ENCODE measurements around the gene C12orf57.
A peak's percentile ranks its signal among the peaks of the same experiment; 100 is the strongest.

The C12orf57 gene

DNA sequence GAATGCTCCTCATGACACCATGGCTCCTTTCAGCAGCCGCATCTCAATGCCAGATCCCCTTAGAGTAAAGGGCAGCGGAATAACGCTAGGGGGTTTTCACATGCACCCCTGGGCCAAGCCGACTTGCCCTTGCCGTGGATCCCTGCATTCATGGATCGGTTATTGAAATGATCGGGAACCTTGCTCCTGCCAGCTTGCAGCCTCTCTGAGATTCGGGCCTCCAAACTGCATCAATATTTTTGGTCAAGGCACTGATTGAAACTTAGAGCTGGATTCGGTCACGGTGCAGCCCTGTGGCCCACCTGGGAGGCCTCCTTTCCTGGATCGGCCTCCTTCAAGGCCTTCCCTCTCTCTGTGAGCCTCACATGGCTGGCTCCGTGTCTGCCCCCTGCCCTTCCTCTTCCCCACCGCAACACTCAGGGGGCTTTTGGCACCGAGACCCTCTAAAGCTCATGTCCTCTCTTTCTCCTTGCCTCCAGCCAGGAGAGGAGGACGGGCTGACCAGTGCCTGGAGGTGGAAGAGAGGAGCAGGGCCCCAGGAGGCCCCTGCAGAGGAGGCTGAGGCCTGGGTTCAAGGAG lies 9.1 kb downstream of the C12orf57 start:
- no peaks in the 10 kb centered on the region for H3K36me3 ChIP-seq (ENCODE audit: control insufficient read depth, insufficient read depth, low read length)
- no peak overlapping the region for H2AFZ ChIP-seq
- H3K27me3 ChIP-seq (ENCODE audit: control insufficient read depth, insufficient read depth, low read length): no peaks in the 10 kb centered on the region
- no peak overlapping the region for H3K4me3 ChIP-seq (ENCODE audit: low read depth, low read length)
- no peak overlapping the region for H3K4me2 ChIP-seq (ENCODE audit: low read length)
- H3K79me2 ChIP-seq: no peaks in the 10 kb centered on the region
- TF ChIP-seq, protein P1, sequence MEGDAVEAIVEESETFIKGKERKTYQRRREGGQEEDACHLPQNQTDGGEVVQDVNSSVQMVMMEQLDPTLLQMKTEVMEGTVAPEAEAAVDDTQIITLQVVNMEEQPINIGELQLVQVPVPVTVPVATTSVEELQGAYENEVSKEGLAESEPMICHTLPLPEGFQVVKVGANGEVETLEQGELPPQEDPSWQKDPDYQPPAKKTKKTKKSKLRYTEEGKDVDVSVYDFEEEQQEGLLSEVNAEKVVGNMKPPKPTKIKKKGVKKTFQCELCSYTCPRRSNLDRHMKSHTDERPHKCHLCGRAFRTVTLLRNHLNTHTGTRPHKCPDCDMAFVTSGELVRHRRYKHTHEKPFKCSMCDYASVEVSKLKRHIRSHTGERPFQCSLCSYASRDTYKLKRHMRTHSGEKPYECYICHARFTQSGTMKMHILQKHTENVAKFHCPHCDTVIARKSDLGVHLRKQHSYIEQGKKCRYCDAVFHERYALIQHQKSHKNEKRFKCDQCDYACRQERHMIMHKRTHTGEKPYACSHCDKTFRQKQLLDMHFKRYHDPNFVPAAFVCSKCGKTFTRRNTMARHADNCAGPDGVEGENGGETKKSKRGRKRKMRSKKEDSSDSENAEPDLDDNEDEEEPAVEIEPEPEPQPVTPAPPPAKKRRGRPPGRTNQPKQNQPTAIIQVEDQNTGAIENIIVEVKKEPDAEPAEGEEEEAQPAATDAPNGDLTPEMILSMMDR (IDR thresholded peaks at IDR 0.05): no peak
- no peak overlapping the region for H3K9ac ChIP-seq
- peaks cover 13% of the 10 kb centered on the region for H3K4me1 ChIP-seq
- H3K27ac ChIP-seq: peak overlapping the region; percentile 60
- no peaks in the 10 kb centered on the region for H3K9me3 ChIP-seq (ENCODE audit: control insufficient read depth, low read length)

DNA sequence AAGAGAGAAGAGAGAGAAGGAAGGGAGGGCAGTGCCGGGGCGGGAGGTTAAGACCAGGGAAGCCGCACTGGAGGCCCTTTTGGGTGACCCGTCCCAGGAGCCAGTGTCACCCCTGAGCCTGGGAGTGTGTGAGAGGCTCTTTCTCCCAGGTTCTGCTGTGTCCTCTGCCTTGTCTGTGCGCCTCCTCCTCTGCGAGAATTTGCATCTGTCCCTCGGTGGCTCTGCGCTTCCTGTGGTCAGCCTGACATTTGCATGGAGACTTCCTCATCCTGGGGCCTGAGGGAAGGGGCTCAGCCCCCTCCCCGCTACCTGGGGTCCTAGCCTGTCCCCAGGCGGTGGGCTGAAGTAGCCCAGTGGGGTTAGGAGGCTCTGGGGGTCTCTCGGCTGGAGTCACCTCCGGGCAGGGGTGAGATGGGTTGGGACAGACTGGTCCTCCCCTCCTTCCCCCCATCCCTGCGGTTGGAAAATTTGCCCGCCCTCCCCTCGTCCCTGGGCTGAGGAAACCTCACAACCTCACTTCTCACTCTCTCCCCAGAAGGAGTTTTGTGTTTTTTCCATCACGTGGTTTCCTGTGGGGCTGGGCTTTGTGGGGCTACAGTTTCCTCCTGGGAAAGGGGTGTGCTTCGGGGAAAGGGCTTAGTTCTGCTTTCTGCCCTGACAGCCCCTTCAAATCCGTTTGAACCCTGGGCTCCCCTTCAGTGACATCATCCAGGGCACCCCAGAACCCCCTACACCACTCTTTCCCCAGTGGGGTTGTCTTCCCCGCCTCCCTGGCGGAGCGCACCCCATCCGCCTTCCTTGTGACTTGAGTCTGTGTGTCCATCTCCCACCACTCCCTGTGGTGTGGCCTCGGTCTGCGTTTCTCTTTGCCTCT lies 9.9 kb downstream of the C12orf57 start:
- TF ChIP-seq, protein P1 (IDR thresholded peaks at IDR 0.05): no peak
- H3K79me2 ChIP-seq: no peaks in the 10 kb centered on the region
- H3K4me1 ChIP-seq: peaks cover 13% of the 10 kb centered on the region
- no peak overlapping the region for H2AFZ ChIP-seq
- H3K9ac ChIP-seq: no peak overlapping the region
- H3K4me3 ChIP-seq (ENCODE audit: low read depth, low read length): no peak overlapping the region
- no peaks in the 10 kb centered on the region for H3K36me3 ChIP-seq (ENCODE audit: control insufficient read depth, insufficient read depth, low read length)
- H3K27ac ChIP-seq: peak overlapping the region; percentile 60
- H3K9me3 ChIP-seq (ENCODE audit: control insufficient read depth, low read length): no peaks in the 10 kb centered on the region
- H3K27me3 ChIP-seq (ENCODE audit: control insufficient read depth, insufficient read depth, low read length): no peaks in the 10 kb centered on the region
- no peak overlapping the region for H3K4me2 ChIP-seq (ENCODE audit: low read length)

DNA sequence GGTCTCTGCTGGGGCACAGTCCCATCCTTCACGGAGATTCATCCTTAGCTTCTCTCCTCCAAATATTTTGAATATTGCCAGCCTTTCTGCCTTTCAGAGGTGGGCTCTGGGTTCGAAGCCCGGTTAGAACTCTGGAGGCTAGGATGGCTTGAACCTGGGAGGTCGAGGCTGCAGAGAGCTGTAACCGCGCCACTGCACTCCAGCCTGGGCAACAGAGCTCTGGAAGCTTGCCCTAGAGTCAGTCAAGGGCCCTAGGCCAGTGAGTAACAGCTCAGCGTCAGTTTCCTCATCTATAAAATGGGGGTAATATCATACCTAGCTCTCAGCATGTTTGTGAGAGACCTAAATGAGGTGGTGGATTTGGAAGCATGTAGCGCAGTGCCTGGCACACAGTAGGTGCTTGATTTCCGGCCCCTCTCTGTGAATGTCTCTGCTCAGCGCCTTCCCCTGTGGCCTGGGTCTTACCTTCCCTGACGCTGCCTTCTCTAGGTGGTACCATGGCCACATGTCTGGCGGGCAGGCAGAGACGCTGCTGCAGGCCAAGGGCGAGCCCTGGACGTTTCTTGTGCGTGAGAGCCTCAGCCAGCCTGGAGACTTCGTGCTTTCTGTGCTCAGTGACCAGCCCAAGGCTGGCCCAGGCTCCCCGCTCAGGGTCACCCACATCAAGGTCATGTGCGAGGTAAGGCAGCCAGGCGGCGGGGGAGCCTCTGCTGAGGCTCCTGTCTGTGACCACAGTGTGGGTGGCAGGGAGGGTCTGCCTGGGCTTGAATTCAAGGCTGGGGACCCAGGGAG lies 10.7 kb downstream of the C12orf57 start:
- H3K27ac ChIP-seq: peak overlapping the region; percentile 49
- H3K9ac ChIP-seq: no peak overlapping the region
- TF ChIP-seq, protein P1 (IDR thresholded peaks at IDR 0.05): no peak
- H3K36me3 ChIP-seq (ENCODE audit: control insufficient read depth, insufficient read depth, low read length): no peaks in the 10 kb centered on the region
- no peaks in the 10 kb centered on the region for H3K27me3 ChIP-seq (ENCODE audit: control insufficient read depth, insufficient read depth, low read length)
- no peak overlapping the region for H2AFZ ChIP-seq
- no peak overlapping the region for H3K4me3 ChIP-seq (ENCODE audit: low read depth, low read length)
- no peak overlapping the region for H3K4me2 ChIP-seq (ENCODE audit: low read length)
- H3K9me3 ChIP-seq (ENCODE audit: control insufficient read depth, low read length): no peaks in the 10 kb centered on the region
- H3K4me1 ChIP-seq: peaks cover 13% of the 10 kb centered on the region
- no peaks in the 10 kb centered on the region for H3K79me2 ChIP-seq

DNA sequence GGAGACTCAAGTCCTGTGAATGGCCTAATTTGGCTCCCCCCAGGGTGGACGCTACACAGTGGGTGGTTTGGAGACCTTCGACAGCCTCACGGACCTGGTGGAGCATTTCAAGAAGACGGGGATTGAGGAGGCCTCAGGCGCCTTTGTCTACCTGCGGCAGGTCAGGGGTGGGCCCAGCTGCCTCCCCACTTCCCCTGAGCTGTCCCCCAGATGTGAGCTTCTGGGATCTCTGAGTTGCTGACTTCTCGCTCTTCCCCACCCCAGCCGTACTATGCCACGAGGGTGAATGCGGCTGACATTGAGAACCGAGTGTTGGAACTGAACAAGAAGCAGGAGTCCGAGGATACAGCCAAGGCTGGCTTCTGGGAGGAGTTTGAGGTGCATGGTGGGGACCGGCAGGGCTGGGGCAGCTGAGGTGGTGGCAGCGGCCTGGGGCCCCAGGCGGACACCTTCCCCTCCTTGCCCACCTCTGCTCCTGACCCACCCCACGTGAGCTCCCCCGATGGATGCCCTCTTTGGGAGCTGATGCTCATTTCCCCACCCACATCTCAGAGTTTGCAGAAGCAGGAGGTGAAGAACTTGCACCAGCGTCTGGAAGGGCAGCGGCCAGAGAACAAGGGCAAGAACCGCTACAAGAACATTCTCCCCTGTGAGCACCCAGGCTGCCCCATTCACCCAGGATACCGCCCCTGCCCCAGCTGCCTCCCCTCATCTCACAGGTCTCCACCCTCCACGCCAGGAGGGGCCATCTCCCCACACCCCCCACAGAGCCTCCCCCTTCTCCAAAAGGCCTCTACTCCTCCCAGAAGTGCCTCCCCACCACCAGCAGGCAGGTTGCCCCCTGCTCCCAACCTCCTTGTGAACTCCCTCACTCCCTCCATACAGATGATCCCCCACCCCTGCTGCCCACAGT lies 11.5 kb downstream of the C12orf57 start:
- no peaks in the 10 kb centered on the region for H3K36me3 ChIP-seq (ENCODE audit: control insufficient read depth, insufficient read depth, low read length)
- H3K9ac ChIP-seq: no peak overlapping the region
- no peaks in the 10 kb centered on the region for H3K27me3 ChIP-seq (ENCODE audit: control insufficient read depth, insufficient read depth, low read length)
- no peaks in the 10 kb centered on the region for H3K9me3 ChIP-seq (ENCODE audit: control insufficient read depth, low read length)
- TF ChIP-seq, protein P1 (IDR thresholded peaks at IDR 0.05): no peak
- no peaks in the 10 kb centered on the region for H3K79me2 ChIP-seq
- no peak overlapping the region for H2AFZ ChIP-seq
- no peak overlapping the region for H3K4me2 ChIP-seq (ENCODE audit: low read length)
- H3K4me1 ChIP-seq: peaks cover 13% of the 10 kb centered on the region
- H3K4me3 ChIP-seq (ENCODE audit: low read depth, low read length): no peak overlapping the region
- no peak overlapping the region for H3K27ac ChIP-seq
